Ishikawa (cell line): ENCODE results near the gene PRR5L.

Source experiments
- CEBPB ChIP-seq: IDR thresholded peaks from 2 replicates; pipeline ENCODE4 v1.6.1; 2012
- CREB1 ChIP-seq: IDR thresholded peaks from 2 replicates; pipeline ENCODE4 v1.6.1; 2012; ENCODE audit warnings: low read depth
- EGR1 ChIP-seq: IDR thresholded peaks from 2 replicates; pipeline ENCODE4 v1.6.1; 2012
- EP300 ChIP-seq: IDR thresholded peaks from 2 replicates; pipeline ENCODE4 v1.6.1; 2012; ENCODE audit warnings: borderline replicate concordance
- NFIC ChIP-seq: IDR thresholded peaks from 2 replicates; pipeline ENCODE4 v1.6.1; 2012
- RAD21 ChIP-seq: IDR thresholded peaks from 2 replicates; pipeline ENCODE4 v1.6.1; 2012; ENCODE audit warnings: low read depth
- TAF1 ChIP-seq: IDR thresholded peaks from 2 replicates; pipeline ENCODE4 v1.6.1; 2012; ENCODE audit warnings: low read depth, mild to moderate bottlenecking
- TCF12 ChIP-seq: IDR thresholded peaks from 2 replicates; pipeline ENCODE4 v1.6.1; 2012; ENCODE audit warnings: low read depth
- TEAD4 ChIP-seq: IDR thresholded peaks from 2 replicates; pipeline ENCODE4 v1.6.1; 2012
- YY1 ChIP-seq: IDR thresholded peaks from 2 replicates; pipeline ENCODE4 v1.6.1; 2012; ENCODE audit warnings: low read depth
- ZBTB7A ChIP-seq: IDR thresholded peaks from 2 replicates; pipeline ENCODE4 v1.6.1; 2012; ENCODE audit warnings: low read depth
- TF ChIP-seq, protein P1 (sequence below): IDR thresholded peaks from 2 replicates; pipeline ENCODE4 v1.6.1; 2012
- TF ChIP-seq, protein P2 (sequence below): IDR thresholded peaks from 2 replicates; pipeline ENCODE4 v1.6.1; 2012

DNA sequence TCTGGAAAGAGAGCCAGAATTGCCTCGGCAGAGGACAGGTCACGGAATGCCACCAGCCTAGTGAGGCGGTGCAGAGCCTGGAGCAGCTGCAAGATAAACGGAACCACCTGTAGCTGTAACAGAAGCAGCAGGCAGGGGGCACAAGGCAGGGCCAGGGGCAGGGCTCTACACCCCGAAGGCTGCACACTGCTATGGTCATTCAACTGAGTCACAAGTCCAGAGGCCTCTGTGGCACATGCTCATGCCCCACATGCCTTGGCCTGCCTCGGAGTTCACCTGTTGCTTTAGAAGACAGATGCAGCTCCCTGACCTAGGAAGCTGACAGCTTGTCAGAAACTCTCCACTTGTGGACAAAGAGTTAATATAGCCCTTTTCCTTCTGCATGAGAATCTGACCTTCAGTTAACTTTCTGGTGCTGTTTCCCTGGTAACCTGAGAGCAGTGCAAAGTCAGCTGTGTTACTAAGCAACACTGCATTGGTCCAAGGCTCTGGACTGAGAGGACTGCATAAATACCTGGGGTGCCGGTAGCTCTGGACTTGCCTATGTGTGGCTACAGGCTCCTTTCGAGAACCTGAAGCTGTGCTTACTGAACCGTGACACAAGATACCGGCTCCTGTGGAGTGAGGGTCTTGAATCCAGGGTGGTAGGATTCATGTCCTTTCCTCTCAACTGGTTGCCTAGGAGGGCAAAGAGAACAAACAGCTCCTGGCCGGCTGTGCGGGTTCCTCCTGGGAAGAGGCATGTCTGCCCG, 17.4 kb upstream of the PRR5L start:
- no peak for TF ChIP-seq CREB1
- no peak for TF ChIP-seq CEBPB
- TF ChIP-seq ZBTB7A = no peak
- TF ChIP-seq EGR1 = no peak
- no peak for TF ChIP-seq YY1
- no peak for TF ChIP-seq EP300
- TF ChIP-seq TCF12 = no peak
- no peak for TF ChIP-seq NFIC
- TF ChIP-seq RAD21 = no peak
- TF ChIP-seq, protein P1, sequence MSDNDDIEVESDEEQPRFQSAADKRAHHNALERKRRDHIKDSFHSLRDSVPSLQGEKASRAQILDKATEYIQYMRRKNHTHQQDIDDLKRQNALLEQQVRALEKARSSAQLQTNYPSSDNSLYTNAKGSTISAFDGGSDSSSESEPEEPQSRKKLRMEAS = no peak
- TF ChIP-seq, protein P2, sequence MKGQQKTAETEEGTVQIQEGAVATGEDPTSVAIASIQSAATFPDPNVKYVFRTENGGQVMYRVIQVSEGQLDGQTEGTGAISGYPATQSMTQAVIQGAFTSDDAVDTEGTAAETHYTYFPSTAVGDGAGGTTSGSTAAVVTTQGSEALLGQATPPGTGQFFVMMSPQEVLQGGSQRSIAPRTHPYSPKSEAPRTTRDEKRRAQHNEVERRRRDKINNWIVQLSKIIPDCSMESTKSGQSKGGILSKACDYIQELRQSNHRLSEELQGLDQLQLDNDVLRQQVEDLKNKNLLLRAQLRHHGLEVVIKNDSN = no peak
- no peak for TF ChIP-seq TEAD4
- TF ChIP-seq TAF1 = no peak
